Measurements from ENCODE around the gene UGGT2.

- TF ChIP-seq CTCF (IDR thresholded peaks at IDR 0.05) (no peak), POLR2A (IDR thresholded peaks at IDR 0.05) (no peak), POLR2AphosphoS5 (IDR thresholded peaks at IDR 0.05) (no peak), EP300 (IDR thresholded peaks at IDR 0.05) (no peak)
Observed at GRCh38 chr13:96072392-96072791, 19.2 kb upstream of the UGGT2 start.
